Hypothalamus (tissue), 51 donors: ENCODE data around the gene CNGA2.

ENCODE experiments used
- DNase-seq, 51 donors: peaks; one replicate each; lab custom pipeline; 2025; lab: John Stamatoyannopoulos, UW

CNGA2 gene

GRCh38 chrX:151711154-151711553, 23.4 kb upstream of the CNGA2 start:
- no peak for DNase-seq

- DNase-seq, result no peak
These were observed 22.8 kb upstream of the CNGA2 start for GRCh38 chrX:151711787-151712186.

- DNase-seq, result no peak
These were observed 22.3 kb upstream of the CNGA2 start for GRCh38 chrX:151712253-151712652.

- no peak for DNase-seq
These were observed 20.7 kb upstream of the CNGA2 start for GRCh38 chrX:151713849-151714248.

GRCh38 chrX:151714362-151714761, 20.2 kb upstream of the CNGA2 start:
- DNase-seq, result no peak

GRCh38 chrX:151715752-151716151, 18.8 kb upstream of the CNGA2 start, which contains the start of gene FATE1:
FATE1 (plus strand) TSS chrX:151716035; CDS start chrX:151716120, 85 bp downstream.
- DNase-seq, result no peak

GRCh38 chrX:151722241-151722846, 12.2 kb upstream of the CNGA2 start:
- DNase-seq, result peak in 1 of 51 donors; percentile 3

GRCh38 chrX:151723156-151723760, 11.3 kb upstream of the CNGA2 start:
- DNase-seq, result no peak

- DNase-seq, result no peak
These were observed 9.8 kb upstream of the CNGA2 start for GRCh38 chrX:151724563-151725337.

GRCh38 chrX:151725338-151725614, 9.3 kb upstream of the CNGA2 start:
- DNase-seq, result no peak

- no peak for DNase-seq
These were observed 7.8 kb upstream of the CNGA2 start for GRCh38 chrX:151726751-151727150.

GRCh38 chrX:151727346-151727745, 7.2 kb upstream of the CNGA2 start:
- no peak for DNase-seq

GRCh38 chrX:151729056-151729725, 5.4 kb upstream of the CNGA2 start:
- DNase-seq, result no peak

GRCh38 chrX:151735219-151735618, 673 bp downstream of the CNGA2 start:
- DNase-seq, result no peak

- peak in 1 of 51 donors; percentile 0 for DNase-seq
These were observed 2.1 kb downstream of the CNGA2 start for GRCh38 chrX:151736685-151737084.

GRCh38 chrX:151737494-151737893, 2.9 kb downstream of the CNGA2 start:
- DNase-seq, result no peak

GRCh38 chrX:151738751-151739150, 4.2 kb downstream of the CNGA2 start:
- DNase-seq, result no peak

- DNase-seq, result no peak
These were observed 7.1 kb downstream of the CNGA2 start for GRCh38 chrX:151741606-151742005.

- DNase-seq, result no peak
These were observed 7.8 kb downstream of the CNGA2 start for GRCh38 chrX:151742311-151742710.

GRCh38 chrX:151743651-151744470, 9.3 kb downstream of the CNGA2 start:
- DNase-seq, result no peak

GRCh38 chrX:151745651-151746050, 11.1 kb downstream of the CNGA2 start:
- no peak for DNase-seq
